ENCODE measurements around the gene IFNE.
A peak's percentile ranks its signal among the peaks of the same experiment; 100 is the strongest.
"Not testable (repeated sequence)": the region's sequence is repeated elsewhere in the genome, so short reads cannot be mapped to it uniquely, and the experiment has no call there.

Gene IFNE

GRCh38 chr9:21465138-21465537 lies 17.0 kb downstream of the IFNE start:
- no peak overlapping the region for H3K4me3 Mint-ChIP-seq
- H3K27ac Mint-ChIP-seq, result no peak overlapping the region
- H3K36me3 Mint-ChIP-seq (ENCODE audit: low read depth), result no peaks in the 10 kb centered on the region
- H3K4me1 Mint-ChIP-seq, result no peaks in the 10 kb centered on the region
- no peaks in the 10 kb centered on the region for H3K27me3 Mint-ChIP-seq (ENCODE audit: low read depth)
- peaks cover 19% of the 10 kb centered on the region for H3K9me3 Mint-ChIP-seq
- TF ChIP-seq CTCF (IDR thresholded peaks at IDR 0.05; ENCODE audit: unreplicated experiment in 3 of 3), result no peak

GRCh38 chr9:21461377-21461776 lies 20.7 kb downstream of the IFNE start:
- Mint-ChIP-seq H3K4me1 (no peaks in the 10 kb centered on the region), H3K27me3 (ENCODE audit: low read depth) (no peaks in the 10 kb centered on the region), H3K27ac (no peak overlapping the region), H3K36me3 (ENCODE audit: low read depth) (no peaks in the 10 kb centered on the region), H3K9me3 (peaks cover 21% of the 10 kb centered on the region), H3K4me3 (no peak overlapping the region)
- no peak for TF ChIP-seq CTCF (IDR thresholded peaks at IDR 0.05; ENCODE audit: unreplicated experiment in 3 of 3)

GRCh38 chr9:21455320-21455719 lies 26.8 kb downstream of the IFNE start:
- Mint-ChIP-seq H3K4me1 (no peaks in the 10 kb centered on the region), H3K4me3 (no peak overlapping the region), H3K9me3 (peaks cover 3% of the 10 kb centered on the region), H3K27me3 (ENCODE audit: low read depth) (peaks cover 3% of the 10 kb centered on the region), H3K36me3 (ENCODE audit: low read depth) (no peaks in the 10 kb centered on the region), H3K27ac (no peak overlapping the region)
- peak; percentile 51 to 55 (median 55) for TF ChIP-seq CTCF (IDR thresholded peaks at IDR 0.05; ENCODE audit: unreplicated experiment in 3 of 3)

DNA sequence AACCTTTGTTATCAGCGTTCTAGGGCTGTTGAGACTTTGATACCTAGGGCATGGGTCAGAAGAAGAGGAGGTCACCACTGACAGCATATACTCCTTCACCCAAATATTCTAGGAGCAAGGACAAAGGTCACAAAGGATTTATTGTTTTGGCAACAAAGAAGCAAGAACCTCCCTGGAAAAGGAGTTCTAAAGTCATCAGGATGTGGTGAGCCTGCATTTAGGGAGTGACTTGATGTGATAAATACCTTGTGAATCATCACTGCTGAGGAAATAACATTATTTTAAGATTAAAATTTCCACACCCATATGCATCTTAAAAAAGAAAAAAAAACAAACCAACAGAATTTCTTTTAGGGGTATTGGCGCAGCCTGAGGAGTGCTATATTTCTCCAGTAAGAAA lies 28.0 kb downstream of the IFNE start:
- Mint-ChIP-seq H3K9me3 (peaks cover 3% of the 10 kb centered on the region), H3K27ac (no peak overlapping the region), H3K27me3 (ENCODE audit: low read depth) (peaks cover 3% of the 10 kb centered on the region), H3K4me1 (no peaks in the 10 kb centered on the region), H3K4me3 (no peak overlapping the region), H3K36me3 (ENCODE audit: low read depth) (no peaks in the 10 kb centered on the region)
- TF ChIP-seq CTCF (IDR thresholded peaks at IDR 0.05; ENCODE audit: unreplicated experiment in 3 of 3), result no peak

DNA sequence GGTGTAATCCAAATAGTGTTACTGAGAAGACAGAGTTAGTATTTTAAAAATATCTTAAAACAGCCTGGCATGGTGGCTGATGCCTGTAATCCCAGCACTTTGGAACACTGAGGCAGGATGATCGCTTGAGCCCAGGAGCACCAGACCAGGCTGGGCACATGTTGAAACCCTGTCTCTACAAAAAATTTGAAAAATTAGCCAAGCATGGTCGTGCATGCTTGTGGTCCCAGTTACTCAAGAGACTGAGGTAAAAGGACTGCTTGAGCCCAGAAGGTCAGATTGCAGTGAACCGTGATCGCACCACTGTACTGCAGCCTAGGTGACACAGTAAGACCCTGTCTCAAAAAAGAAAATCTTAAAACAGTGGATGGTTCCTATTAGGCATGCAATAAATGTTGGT lies 29.4 kb downstream of the IFNE start:
- Mint-ChIP-seq H3K4me3 (no peak overlapping the region), H3K27ac (no peak overlapping the region), H3K4me1 (no peaks in the 10 kb centered on the region), H3K36me3 (ENCODE audit: low read depth) (no peaks in the 10 kb centered on the region), H3K27me3 (ENCODE audit: low read depth) (peaks cover 3% of the 10 kb centered on the region), H3K9me3 (peaks cover 3% of the 10 kb centered on the region)
- TF ChIP-seq CTCF (IDR thresholded peaks at IDR 0.05; ENCODE audit: unreplicated experiment in 3 of 3), result no peak

DNA sequence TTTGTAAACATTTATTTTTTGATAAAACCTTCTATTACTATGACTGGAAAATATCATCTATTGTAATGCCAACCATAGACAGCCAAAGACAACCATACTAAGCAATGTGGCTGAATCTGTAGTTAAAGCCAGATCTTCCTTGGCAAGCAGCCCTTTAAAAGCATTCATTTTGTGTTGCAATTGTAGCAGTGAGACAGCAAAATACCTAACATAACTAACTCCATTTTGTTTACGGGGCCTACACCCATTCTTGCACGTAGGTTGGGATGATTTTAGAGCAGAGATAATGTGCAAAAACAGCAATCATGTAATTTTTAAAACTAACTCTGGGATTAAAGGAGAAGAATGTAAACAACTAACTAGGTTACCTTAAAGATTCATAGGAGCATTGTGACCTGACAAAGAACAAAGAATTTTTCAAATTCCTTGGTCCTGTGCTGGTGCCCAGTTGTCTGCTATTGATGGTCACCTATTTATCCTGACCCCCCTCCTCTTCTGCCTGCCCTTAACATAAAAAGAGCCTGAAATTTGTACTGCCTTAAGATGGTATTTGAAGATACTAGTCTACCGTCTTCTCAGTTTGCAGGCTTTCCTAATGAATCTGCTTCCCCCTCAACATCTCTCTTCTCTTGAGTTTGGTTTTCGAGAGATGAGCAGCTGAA lies 31.2 kb downstream of the IFNE start:
- no peaks in the 10 kb centered on the region for H3K36me3 Mint-ChIP-seq (ENCODE audit: low read depth)
- H3K9me3 Mint-ChIP-seq, result no peaks in the 10 kb centered on the region
- peaks cover 3% of the 10 kb centered on the region for H3K27me3 Mint-ChIP-seq (ENCODE audit: low read depth)
- no peak overlapping the region for H3K27ac Mint-ChIP-seq
- no peak for TF ChIP-seq CTCF (IDR thresholded peaks at IDR 0.05; ENCODE audit: unreplicated experiment in 3 of 3)
- H3K4me3 Mint-ChIP-seq, result no peak overlapping the region
- no peaks in the 10 kb centered on the region for H3K4me1 Mint-ChIP-seq

GRCh38 chr9:21449312-21449711 lies 32.8 kb downstream of the IFNE start:
- not testable (repeated sequence) for H3K36me3 Mint-ChIP-seq (ENCODE audit: low read depth); H3K4me1 Mint-ChIP-seq; H3K27ac Mint-ChIP-seq; H3K9me3 Mint-ChIP-seq; H3K4me3 Mint-ChIP-seq; H3K27me3 Mint-ChIP-seq (ENCODE audit: low read depth)

Data from nephron (organoid).